Measurements from ENCODE around the gene LTF. TPM values are rescaled to one million over a fixed set of nuclear protein-coding genes. Genes with fewer than 3 reads are reported as not detected.
"Not testable (repeated sequence)": the region's sequence is repeated elsewhere in the genome, so short reads cannot be mapped to it uniquely, and the experiment has no call there.

Gene LTF
- total and polyA plus RNA-seq, 2 of the 13 experiments (the other 11 are each of a cell fraction or from before 2014, with no cell fraction given) = not detected

DNA sequence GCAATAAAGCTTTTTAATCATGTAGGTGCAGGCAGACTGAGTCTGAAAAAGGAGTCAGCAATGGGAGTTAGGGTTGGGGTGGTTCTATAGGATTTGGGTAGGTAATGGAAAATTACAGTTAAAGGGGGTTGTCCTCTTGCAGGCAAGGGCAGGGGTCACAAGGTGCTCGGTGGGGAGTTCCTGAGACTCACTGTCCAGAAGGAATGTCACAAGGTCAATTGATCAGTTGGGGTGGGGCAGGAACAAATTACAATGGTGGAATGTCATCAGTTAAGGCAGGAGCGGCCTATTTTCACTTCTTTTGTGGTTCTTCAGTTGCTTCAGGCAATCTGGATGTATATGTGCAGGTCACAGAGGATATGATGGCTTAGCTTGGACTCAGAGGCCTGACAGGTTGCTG is 71.7 kb downstream of the LTF start:
- Histone ChIP-seq H3K4me2 (ENCODE audit: low read depth, low read length) (no peak overlapping the region), H3K79me2 (ENCODE audit: insufficient read depth, low read length) (no peaks in the 10 kb centered on the region), H3K27ac (ENCODE audit: extremely low read length, insufficient read depth, low read length) (no peak overlapping the region), H3K4me3 (replicated peaks in 1 of 3; ENCODE audit: insufficient read depth in 1 of 3, low read depth in 2 of 3, low read length in 3 of 3) (no peak overlapping the region), H4K20me1 (ENCODE audit: insufficient read depth, low read length) (no peaks in the 10 kb centered on the region), H3K27me3 (ENCODE audit: control insufficient read depth in 1 of 2, insufficient read depth in 2 of 2, low read length in 2 of 2) (peaks cover 0 to 17% of the 10 kb centered on the region in 2 experiments; a peak in 1 of 5 replicates), H2AFZ (ENCODE audit: low read length) (no peak overlapping the region), H3K9me3 (ENCODE audit: low read length) (no peaks in the 10 kb centered on the region), H3K36me3 (replicated peaks in 1 of 2; ENCODE audit: control insufficient read depth in 1 of 2, insufficient read depth in 2 of 2, low read length in 2 of 2) (no peaks in the 10 kb centered on the region), H3K4me1 (ENCODE audit: insufficient read depth, low read length) (no peaks in the 10 kb centered on the region), H3K9ac (ENCODE audit: insufficient read depth, low read depth, low read length) (no peak overlapping the region)
- DNase-seq (ENCODE audit: low spot score) = no peak
- TF ChIP-seq RAD51 (IDR thresholded peaks at IDR 0.05; ENCODE audit: borderline replicate concordance) = no peak
- TF ChIP-seq RBM22 (optimal IDR thresholded peaks at IDR 0.05; ENCODE audit: low read length) = no peak
- TF ChIP-seq, protein P1, sequence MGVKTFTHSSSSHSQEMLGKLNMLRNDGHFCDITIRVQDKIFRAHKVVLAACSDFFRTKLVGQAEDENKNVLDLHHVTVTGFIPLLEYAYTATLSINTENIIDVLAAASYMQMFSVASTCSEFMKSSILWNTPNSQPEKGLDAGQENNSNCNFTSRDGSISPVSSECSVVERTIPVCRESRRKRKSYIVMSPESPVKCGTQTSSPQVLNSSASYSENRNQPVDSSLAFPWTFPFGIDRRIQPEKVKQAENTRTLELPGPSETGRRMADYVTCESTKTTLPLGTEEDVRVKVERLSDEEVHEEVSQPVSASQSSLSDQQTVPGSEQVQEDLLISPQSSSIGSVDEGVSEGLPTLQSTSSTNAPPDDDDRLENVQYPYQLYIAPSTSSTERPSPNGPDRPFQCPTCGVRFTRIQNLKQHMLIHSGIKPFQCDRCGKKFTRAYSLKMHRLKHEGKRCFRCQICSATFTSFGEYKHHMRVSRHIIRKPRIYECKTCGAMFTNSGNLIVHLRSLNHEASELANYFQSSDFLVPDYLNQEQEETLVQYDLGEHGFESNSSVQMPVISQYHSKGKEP (CRISPR knock-in tag; IDR thresholded peaks at IDR 0.05) = no peak
- no peak for TF ChIP-seq HOXA5 (CRISPR knock-in tag; IDR thresholded peaks at IDR 0.05)
- no peak for TF ChIP-seq ZNF101 (CRISPR knock-in tag; IDR thresholded peaks at IDR 0.05; ENCODE audit: borderline replicate concordance, low read depth)
- no peak for TF ChIP-seq CENPX (CRISPR knock-in tag; IDR thresholded peaks at IDR 0.05)
- no peak for TF ChIP-seq NBN (conservative IDR thresholded peaks at IDR 0.05)
- TF ChIP-seq BHLHE40 (IDR thresholded peaks at IDR 0.05; ENCODE audit: low read length) = no peak
- 14% methylated on average over 2 of the region's 2 CpGs for WGBS (ENCODE audit: low lambda C conversion rate)
- no peak for ATAC-seq
- ChIA-PET POLR2A (no interaction called here), CTCF (ENCODE audit: low intra/inter-chr PET ratio, low total read pairs) (no interaction called here)
- no TSS peak for BruUV-seq (replicated peaks)
- in situ Hi-C loops (cut with HindIII; ENCODE audit: extremely low pct_ligation_motif_present, low pct_unique_long_range_greater_than_20kb) = no loop called here
- intact Hi-C loops (cut with micrococcal nuclease; ENCODE audit: unreplicated experiment) = no loop called here
- FAIRE-seq = no peak

DNA sequence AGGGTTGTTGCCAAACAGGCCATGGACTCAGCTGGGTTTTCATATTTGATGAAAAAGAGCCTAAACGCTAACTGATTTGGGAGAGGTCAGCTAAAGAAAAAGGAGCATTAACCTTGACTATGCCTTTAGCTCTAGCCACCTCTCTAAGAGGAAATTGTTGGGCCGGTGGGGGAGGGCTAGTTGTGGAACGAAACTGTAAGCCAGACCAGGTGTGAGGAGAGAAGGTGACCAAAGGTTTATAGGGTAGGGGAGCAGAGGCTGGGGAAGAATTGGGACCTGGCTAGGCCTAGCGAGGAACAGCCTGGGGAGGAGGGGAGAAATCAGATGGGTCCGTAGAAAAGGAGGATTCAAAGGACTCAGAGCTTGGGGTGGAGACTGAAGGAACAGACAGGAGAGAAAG is 73.2 kb downstream of the LTF start:
- H2AFZ ChIP-seq (ENCODE audit: low read length); FAIRE-seq; H3K4me3 ChIP-seq (replicated peaks in 1 of 3; ENCODE audit: insufficient read depth in 1 of 3, low read depth in 2 of 3, low read length in 3 of 3); H3K79me2 ChIP-seq (ENCODE audit: insufficient read depth, low read length); H3K27ac ChIP-seq (ENCODE audit: extremely low read length, insufficient read depth, low read length); DNase-seq (ENCODE audit: low spot score); BruUV-seq (replicated peaks); CTCF ChIA-PET (ENCODE audit: low intra/inter-chr PET ratio, low total read pairs); H3K9ac ChIP-seq (ENCODE audit: insufficient read depth, low read depth, low read length); H3K36me3 ChIP-seq (replicated peaks in 1 of 2; ENCODE audit: control insufficient read depth in 1 of 2, insufficient read depth in 2 of 2, low read length in 2 of 2); H4K20me1 ChIP-seq (ENCODE audit: insufficient read depth, low read length); ATAC-seq; in situ Hi-C loops (cut with HindIII; ENCODE audit: extremely low pct_ligation_motif_present, low pct_unique_long_range_greater_than_20kb); H3K4me1 ChIP-seq (ENCODE audit: insufficient read depth, low read length); intact Hi-C loops (cut with micrococcal nuclease; ENCODE audit: unreplicated experiment); H3K9me3 ChIP-seq (ENCODE audit: low read length); POLR2A ChIA-PET; H3K4me2 ChIP-seq (ENCODE audit: low read depth, low read length): not testable (repeated sequence)
- 48% methylated on average over 5 of the region's 5 CpGs for WGBS (ENCODE audit: low lambda C conversion rate)
- H3K27me3 ChIP-seq (ENCODE audit: control insufficient read depth in 1 of 2, insufficient read depth in 2 of 2, low read length in 2 of 2) = 0 out of 5 replicates have a peak, but pooled peaks cover 0 to 12% of the 10 kb centered on the region in 2 experiments

Measured in HepG2 (cell line).